Breast epithelium (tissue), 4 donors: ENCODE results near the gene SOX30. TPM values are rescaled to one million over a fixed set of nuclear protein-coding genes. Genes with fewer than 3 reads are reported as not detected.

Experiments
- DNase-seq, 2 donors: peaks; one replicate each; pipeline ENCODE4 v3.0.0-alpha.2; 2019; ENCODE audit warnings: low spot score in 2 of 2
- H3K27ac ChIP-seq, 2 donors: fragments of 200-600 bp; sonication (generic) in 1 of 2; one replicate each; pipeline ENCODE4 v1.5.1; 2016 to 2019; ENCODE audit warnings: mild to moderate bottlenecking in 1 of 2
- H3K27me3 ChIP-seq, 2 donors: fragments of 200-600 bp; sonication (generic) in 1 of 2; one replicate each; pipeline versions ENCODE4 v1.5.1 to v1.6.0; 2017 to 2019; ENCODE audit warnings: control low read depth in 1 of 2, mild to moderate bottlenecking in 1 of 2
- H3K36me3 ChIP-seq: fragments of 200-600 bp; one replicate; pipeline ENCODE4 v1.5.1; 2019
- H3K4me1 ChIP-seq, 2 donors: fragments of 200-600 bp; sonication (generic); one replicate each; pipeline ENCODE4 v1.5.1; 2016 to 2019; ENCODE audit warnings: control low read depth in 1 of 2
- H3K4me3 ChIP-seq, 3 donors: fragments of 200-600 bp; sonication (generic); 1 replicate in 2 of 3; 2 replicates in 1 of 3; pipeline ENCODE4 v1.5.1; 2016 to 2019; ENCODE audit warnings: mild to moderate bottlenecking in 3 of 3, moderate library complexity in 2 of 3
- H3K9me3 ChIP-seq, 2 donors: fragments of 200-600 bp; sonication (generic) in 1 of 2; one replicate each; pipeline ENCODE4 v1.5.1; 2016 to 2019; ENCODE audit warnings: control low read depth in 1 of 2
- POLR2A ChIP-seq: fragments of 450-650 bp; IDR thresholded peaks from one replicate; pipeline ENCODE4 v1.6.1; 2016; ENCODE audit warnings: antibody characterized with exemption, mild to moderate bottlenecking, moderate library complexity
- POLR2AphosphoS5 ChIP-seq, 3 donors: sonication (generic); formaldehyde crosslinking; IDR thresholded peaks; one replicate each; pipeline ENCODE4 v1.6.1; 2017; ENCODE audit warnings: antibody characterized with exemption in 3 of 3
- intact Hi-C: fragments of 100-400 bp; cut with DNase I; formaldehyde crosslinking; loops from one replicate; pipeline ENCODE4 v1.15.1; 2023; ENCODE audit warnings: low total_unique reads
- total RNA-seq, 3 donors: library from RNA; depleted of rRNA; stranded (reverse); fragments of >200 nt; gene quantifications; one replicate each; pipeline ENCODE4 v1.1.0, GENCODE V29; 2016
- TF ChIP-seq, protein P1 (sequence below), 3 donors: fragments of 450-650 bp; IDR thresholded peaks; one replicate each; pipeline ENCODE4 v1.5.1; 2016 to 2017; ENCODE audit warnings: antibody characterized with exemption in 3 of 3, mild to moderate bottlenecking in 3 of 3, moderate library complexity in 3 of 3

Gene SOX30
- total RNA-seq, 3 donors from 2014 or later = 0.16 TPM; not detected in 2

- intact Hi-C loops = no loop called here
- no peaks in the 10 kb centered on the region for H3K27me3 ChIP-seq
- no peaks in the 10 kb centered on the region for H3K36me3 ChIP-seq
- H3K4me1 ChIP-seq = no peaks in the 10 kb centered on the region
- DNase-seq = no peak
- H3K4me3 ChIP-seq = no peak overlapping the region
- H3K27ac ChIP-seq = no peak overlapping the region
- TF ChIP-seq POLR2A (no peak), POLR2AphosphoS5 (IDR thresholded peaks at IDR 0.05) (no peak)
- TF ChIP-seq, protein P1, sequence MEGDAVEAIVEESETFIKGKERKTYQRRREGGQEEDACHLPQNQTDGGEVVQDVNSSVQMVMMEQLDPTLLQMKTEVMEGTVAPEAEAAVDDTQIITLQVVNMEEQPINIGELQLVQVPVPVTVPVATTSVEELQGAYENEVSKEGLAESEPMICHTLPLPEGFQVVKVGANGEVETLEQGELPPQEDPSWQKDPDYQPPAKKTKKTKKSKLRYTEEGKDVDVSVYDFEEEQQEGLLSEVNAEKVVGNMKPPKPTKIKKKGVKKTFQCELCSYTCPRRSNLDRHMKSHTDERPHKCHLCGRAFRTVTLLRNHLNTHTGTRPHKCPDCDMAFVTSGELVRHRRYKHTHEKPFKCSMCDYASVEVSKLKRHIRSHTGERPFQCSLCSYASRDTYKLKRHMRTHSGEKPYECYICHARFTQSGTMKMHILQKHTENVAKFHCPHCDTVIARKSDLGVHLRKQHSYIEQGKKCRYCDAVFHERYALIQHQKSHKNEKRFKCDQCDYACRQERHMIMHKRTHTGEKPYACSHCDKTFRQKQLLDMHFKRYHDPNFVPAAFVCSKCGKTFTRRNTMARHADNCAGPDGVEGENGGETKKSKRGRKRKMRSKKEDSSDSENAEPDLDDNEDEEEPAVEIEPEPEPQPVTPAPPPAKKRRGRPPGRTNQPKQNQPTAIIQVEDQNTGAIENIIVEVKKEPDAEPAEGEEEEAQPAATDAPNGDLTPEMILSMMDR (IDR thresholded peaks at IDR 0.05) = no peak
- no peaks in the 10 kb centered on the region for H3K9me3 ChIP-seq
Measured at GRCh38 chr5:157606046-157606445, 46.2 kb downstream of the SOX30 start.

DNA sequence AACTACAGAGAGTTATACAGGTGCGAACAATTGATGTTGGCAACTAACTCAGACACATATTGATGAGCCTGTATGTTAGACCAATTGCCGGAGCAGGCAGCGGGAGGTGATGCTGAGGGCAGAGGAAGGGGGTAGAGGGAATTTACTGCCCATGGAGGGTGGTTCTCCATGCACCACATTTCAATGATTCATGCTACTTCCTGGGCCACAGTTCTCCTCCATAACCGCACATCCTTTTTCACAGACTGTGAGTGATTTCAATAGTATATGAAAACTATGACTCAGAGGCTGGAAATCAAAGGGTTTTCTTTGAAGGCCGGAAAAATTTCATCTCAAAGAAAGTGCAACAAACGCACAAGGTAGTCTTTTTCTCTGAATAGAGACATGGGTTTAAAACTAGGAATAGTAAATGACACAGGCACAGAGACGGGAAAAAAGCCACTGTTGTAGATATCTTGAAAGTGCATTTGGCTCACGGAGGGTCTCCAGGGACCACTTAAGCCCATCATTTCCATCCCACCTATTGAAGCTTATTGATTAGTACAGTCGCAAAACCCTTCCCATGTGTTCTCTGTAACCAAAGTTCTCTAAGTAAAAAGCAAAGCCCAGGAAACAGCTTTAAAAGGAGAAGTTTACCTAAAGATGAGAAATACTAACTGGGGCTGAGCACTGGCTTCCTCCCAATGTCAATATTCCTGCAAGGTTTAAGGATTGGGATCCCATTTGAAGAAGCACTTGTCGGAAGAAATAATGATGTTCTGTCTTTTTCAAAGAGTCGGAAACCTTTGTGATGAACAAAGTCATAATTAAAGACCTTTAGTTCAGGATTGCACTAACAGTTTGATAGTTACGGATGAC, 48.7 kb downstream of the SOX30 start:
- intact Hi-C loops = no loop called here
- no peak for DNase-seq
- TF ChIP-seq POLR2A = no peak
- TF ChIP-seq POLR2AphosphoS5 (IDR thresholded peaks at IDR 0.05) = no peak
- TF ChIP-seq, protein P1 (IDR thresholded peaks at IDR 0.05) = no peak
- Histone ChIP-seq H3K36me3 (no peaks in the 10 kb centered on the region), H3K9me3 (no peaks in the 10 kb centered on the region), H3K27ac (no peak overlapping the region), H3K4me3 (no peak overlapping the region), H3K4me1 (no peaks in the 10 kb centered on the region), H3K27me3 (no peaks in the 10 kb centered on the region)

DNA sequence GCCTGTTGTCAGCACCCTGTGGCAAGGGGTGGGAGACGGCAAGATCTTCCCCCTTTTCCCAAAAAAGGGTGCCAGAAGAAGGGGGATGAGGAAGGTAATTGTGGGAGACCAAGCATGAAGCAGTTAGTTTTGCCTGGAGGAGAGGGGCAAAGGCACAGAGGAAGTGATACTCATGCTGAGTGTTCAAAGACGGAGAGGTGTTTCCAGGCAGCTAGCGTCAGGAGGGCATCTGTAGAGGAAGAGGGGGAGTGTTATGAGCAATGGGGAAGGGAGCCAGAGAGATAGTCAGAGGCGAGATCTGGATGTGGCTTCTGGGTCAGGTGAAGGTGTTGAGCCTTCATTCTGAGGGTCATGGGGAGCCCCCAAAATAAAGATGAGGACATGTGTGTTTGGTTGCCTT, 49.7 kb downstream of the SOX30 start:
- DNase-seq = no peak
- H3K27me3 ChIP-seq = no peaks in the 10 kb centered on the region
- H3K4me3 ChIP-seq = no peak overlapping the region
- no peaks in the 10 kb centered on the region for H3K9me3 ChIP-seq
- no peak overlapping the region for H3K27ac ChIP-seq
- intact Hi-C loops = no loop called here
- no peaks in the 10 kb centered on the region for H3K4me1 ChIP-seq
- no peaks in the 10 kb centered on the region for H3K36me3 ChIP-seq
- TF ChIP-seq POLR2AphosphoS5 (IDR thresholded peaks at IDR 0.05) = no peak
- TF ChIP-seq, protein P1 (IDR thresholded peaks at IDR 0.05) = no peak
- no peak for TF ChIP-seq POLR2A

- Histone ChIP-seq H3K4me1 (no peaks in the 10 kb centered on the region), H3K4me3 (no peak overlapping the region), H3K36me3 (no peaks in the 10 kb centered on the region), H3K27ac (no peak overlapping the region), H3K9me3 (no peaks in the 10 kb centered on the region), H3K27me3 (no peaks in the 10 kb centered on the region)
- TF ChIP-seq POLR2A (no peak), POLR2AphosphoS5 (IDR thresholded peaks at IDR 0.05) (no peak)
- TF ChIP-seq, protein P1 (IDR thresholded peaks at IDR 0.05) = no peak
- intact Hi-C loops = no loop called here
- no peak for DNase-seq
Measured at GRCh38 chr5:157600252-157600651, 52.0 kb downstream of the SOX30 start.

DNA sequence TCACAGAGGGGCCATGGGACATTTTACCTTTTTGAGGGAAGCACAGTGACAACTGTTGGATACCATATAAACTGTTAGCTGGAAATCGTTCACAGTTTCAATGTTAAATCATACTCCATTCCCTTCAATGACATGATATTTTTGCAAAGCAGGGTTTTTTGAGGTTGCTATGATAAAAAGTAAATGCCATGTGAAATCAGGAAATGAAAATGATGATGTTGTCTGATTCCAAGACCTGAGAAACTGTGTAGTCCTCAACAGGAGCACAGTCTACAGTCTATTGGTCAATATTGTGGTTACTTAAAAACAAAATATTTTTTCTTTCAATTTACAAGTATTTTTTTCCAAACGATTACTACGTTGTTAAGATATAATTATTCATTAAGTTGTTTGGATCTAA, 52.7 kb downstream of the SOX30 start:
- no peaks in the 10 kb centered on the region for H3K27me3 ChIP-seq

More for the DNA sequence above, 52.7 kb downstream of the SOX30 start:
- intact Hi-C loops = no loop called here
- H3K4me1 ChIP-seq = no peaks in the 10 kb centered on the region
- no peak overlapping the region for H3K27ac ChIP-seq
- no peak for TF ChIP-seq POLR2A
- DNase-seq = no peak
- no peaks in the 10 kb centered on the region for H3K36me3 ChIP-seq
- no peak overlapping the region for H3K4me3 ChIP-seq
- H3K9me3 ChIP-seq = no peaks in the 10 kb centered on the region
